HG03175 (cell line): Measurements from ENCODE around the gene GLIPR2.

ENCODE experiments used
- ATAC-seq: cut with Tn5 transposase; IDR thresholded peaks from one replicate; pipeline ENCODE4 v1.9.1; 2021; ENCODE audit warnings: mild to moderate bottlenecking, moderate library complexity; ENCODE audit not compliant: unreplicated experiment

The GLIPR2 gene

GRCh38 chr9:36191290-36191645 is 54.7 kb downstream of the GLIPR2 start:
- peak; percentile 6 for ATAC-seq

- ATAC-seq, result no peak
Observed at GRCh38 chr9:36191686-36192085, 55.2 kb downstream of the GLIPR2 start.

- ATAC-seq, result no peak
Observed at GRCh38 chr9:36192196-36192595, 55.7 kb downstream of the GLIPR2 start.

- ATAC-seq, result no peak
Observed at GRCh38 chr9:36193023-36193422, 56.5 kb downstream of the GLIPR2 start.

GRCh38 chr9:36194326-36195000 is 57.9 kb downstream of the GLIPR2 start:
- ATAC-seq, result no peak

GRCh38 chr9:36204906-36205547 is 68.5 kb downstream of the GLIPR2 start:
- ATAC-seq, result no peak

DNA sequence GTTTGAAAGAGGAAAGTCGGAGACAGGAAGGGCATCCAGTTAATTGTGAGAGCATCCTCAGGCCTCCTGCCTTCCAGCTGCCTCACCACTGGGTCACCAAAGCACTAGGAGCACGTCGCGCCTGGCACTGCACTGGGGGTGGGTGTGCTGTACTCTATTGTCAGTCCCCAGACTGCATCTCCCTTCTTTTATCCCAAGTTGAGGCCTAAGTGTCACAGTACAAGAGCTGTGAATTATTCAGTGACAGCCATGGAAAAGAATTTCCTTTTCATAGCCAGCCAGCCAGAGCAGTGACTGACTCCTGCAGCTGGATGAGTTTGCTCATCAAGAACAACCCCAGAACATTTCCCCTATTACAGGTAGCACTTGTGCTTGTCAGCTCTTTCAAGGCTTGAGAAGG is 70.5 kb downstream of the GLIPR2 start:
- ATAC-seq, result no peak

DNA sequence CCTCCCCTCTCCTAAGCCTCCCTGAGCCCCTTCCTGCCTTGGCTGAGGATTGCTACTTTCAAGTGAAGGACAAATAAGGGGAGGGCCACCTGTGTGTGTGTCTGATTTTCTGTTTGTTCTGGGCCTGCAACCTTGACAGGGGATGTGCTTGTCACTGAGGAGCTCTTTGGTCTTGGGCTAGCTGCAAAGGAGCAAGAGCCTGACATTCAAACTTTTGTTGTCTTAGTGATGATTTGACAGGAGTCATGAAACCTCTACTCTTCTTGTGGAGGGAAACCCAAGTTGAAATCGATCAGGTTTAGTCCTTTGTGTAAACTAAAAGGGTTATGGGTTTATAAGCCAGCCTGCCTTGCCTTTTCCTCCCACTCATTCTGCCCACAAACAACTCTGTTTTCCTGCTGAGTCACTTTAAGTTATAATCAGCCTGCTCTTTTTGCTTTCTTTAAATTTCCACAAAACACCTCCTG is 71.0 kb downstream of the GLIPR2 start:
- no peak for ATAC-seq

- no peak for ATAC-seq
Observed at GRCh38 chr9:36208521-36209253, 72.2 kb downstream of the GLIPR2 start.

DNA sequence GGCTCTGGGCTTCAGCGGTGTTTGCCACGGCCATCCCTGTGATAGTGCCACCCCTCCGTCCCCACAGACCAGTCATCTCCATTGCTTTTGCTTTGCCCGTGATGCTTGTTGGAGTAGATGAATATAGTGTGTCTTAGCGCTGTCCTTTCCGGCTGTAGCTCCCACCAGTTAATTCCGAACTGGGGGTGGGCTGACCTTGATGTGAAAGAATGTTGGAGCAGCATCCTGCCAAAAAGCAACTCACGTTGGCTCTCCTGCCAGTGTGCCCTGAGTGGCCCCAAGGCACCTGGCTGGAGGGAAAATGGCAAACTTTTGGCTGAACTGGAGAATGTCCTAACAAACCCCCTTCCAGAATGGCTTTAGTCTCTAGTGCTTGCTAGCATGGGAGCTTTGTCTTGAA is 74.2 kb downstream of the GLIPR2 start:
- ATAC-seq, result no peak

DNA sequence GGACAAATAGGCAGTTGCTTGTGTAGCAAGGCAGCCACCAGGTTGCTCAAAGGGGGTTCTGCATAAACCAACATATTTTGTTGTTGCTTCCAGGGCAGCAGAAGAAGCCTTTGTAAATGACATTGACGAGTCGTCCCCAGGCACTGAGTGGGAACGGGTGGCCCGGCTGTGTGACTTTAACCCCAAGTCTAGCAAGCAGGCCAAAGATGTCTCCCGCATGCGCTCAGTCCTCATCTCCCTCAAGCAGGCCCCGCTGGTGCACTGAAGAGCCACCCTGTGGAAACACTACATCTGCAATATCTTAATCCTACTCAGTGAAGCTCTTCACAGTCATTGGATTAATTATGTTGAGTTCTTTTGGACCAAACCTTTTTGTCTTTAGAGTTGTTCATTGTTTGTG is 75.0 kb downstream of the GLIPR2 start:
- no peak for ATAC-seq

DNA sequence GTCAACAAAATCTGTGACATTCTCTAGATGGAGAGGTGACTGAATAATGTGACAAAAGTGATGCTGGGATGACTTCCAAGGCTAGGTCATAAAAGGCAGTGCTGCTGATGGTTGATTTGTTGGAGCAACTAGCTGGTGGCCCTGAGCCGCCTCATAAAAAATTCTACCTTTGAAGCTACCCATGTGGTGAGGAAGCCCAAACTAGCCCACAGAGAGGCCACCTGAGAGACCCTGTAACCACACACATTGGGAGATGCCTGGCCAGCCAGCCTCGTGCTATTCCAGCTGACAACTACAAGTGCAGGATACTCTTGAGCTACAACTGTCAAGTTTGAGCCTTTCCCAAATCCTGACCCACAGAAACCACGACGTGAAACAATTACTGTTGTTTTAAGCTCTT is 76.9 kb downstream of the GLIPR2 start:
- no peak for ATAC-seq
